ENCODE results near the gene BBS9. TPM values are rescaled to one million over a fixed set of nuclear protein-coding genes. Genes with fewer than 3 reads are reported as not detected.
"Not testable (repeated sequence)": the region's sequence is repeated elsewhere in the genome, so short reads cannot be mapped to it uniquely, and the experiment has no call there.

BBS9 gene
- 10 to 100 TPM in 2 of 3 donors, 1 to 10 TPM in 1; 5.9 to 12.3 (median 10.8) TPM for polyA plus RNA-seq

GRCh38 chr7:33128990-33129805 lies at the start of gene BBS9:
Gene BBS9 (plus strand): TSS chr7:33129564. CDS start chr7:33146253, 16,689 bp downstream.
- Mint-ChIP-seq H3K4me1 (peaks cover 18 to 30% of the 10 kb centered on the region in 2 donors), H3K4me3 (peak within 1 kb of the TSS; percentile 95 to 99 (median 97)), H3K36me3 (no peaks in the 10 kb centered on the region), H3K27ac (peak within 1 kb of the TSS; percentile 83 to 97 (median 93)), H3K9me3 (no peaks in the 10 kb centered on the region), H3K27me3 (ENCODE audit: low read depth in 3 of 3) (peaks cover 1 to 4% (median 2%) of the 10 kb centered on the region in 3 donors)
- DNase-seq, result peak; percentile 90 to 91 (median 90)

DNA sequence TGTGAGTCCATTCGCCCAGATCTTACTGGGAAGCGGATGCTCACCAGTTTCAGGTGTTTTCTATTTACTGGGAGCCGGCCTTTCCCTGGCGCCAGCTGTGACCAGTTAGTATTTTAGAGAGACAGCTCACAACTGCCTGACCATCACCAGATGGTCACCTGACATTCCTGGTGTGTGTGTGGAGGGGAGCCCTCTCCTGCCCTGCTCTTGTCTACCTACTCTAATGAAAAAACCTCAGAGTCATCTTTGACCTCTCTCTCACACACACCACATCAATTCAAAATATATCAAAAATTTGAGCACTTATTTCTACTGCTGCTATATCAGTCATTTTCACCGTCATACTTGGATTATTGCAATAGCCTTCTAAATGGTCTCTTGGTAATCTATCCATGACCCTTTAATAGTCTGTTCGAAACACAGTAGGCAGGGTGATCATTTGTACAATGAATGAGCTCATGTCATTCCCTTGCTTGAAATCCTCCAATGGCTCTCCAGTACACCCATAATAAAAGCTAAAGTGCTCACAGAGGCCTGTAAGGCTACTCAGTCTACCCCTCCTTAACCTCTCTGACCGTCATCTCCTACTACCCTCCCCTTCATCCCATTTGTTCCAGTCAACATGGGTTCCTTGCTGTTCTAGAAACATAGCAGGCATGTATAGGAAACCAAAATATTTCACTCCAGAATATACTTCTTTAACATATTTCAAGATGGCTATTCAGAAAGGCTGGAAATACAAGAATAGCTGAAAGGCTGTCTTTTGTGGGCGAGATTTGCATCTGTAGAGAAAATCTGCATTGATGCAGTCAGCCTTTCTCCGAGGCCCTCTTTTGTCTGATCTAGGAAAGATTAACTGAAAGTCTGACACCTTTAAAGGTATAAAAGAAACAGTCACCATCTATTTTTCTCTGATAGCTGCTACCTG lies 49.3 kb upstream of the BBS9 start:
- Mint-ChIP-seq H3K27me3 (ENCODE audit: low read depth in 3 of 3) (peaks cover 3 to 7% (median 5%) of the 10 kb centered on the region in 3 donors), H3K36me3 (no peaks in the 10 kb centered on the region), H3K27ac (no peak overlapping the region), H3K9me3 (no peaks in the 10 kb centered on the region), H3K4me1 (peaks cover 12 to 15% of the 10 kb centered on the region in 2 donors), H3K4me3 (no peak overlapping the region)
- no peak for DNase-seq

GRCh38 chr7:33087356-33087755 lies 42.0 kb upstream of the BBS9 start:
- Mint-ChIP-seq H3K4me1 (no peaks in the 10 kb centered on the region), H3K4me3 (no peak overlapping the region), H3K9me3 (no peaks in the 10 kb centered on the region), H3K36me3 (peaks cover 0 to 5% (median under 1%) of the 10 kb centered on the region in 3 donors), H3K27ac (no peak overlapping the region), H3K27me3 (ENCODE audit: low read depth in 3 of 3) (peaks cover 2 to 5% (median 2%) of the 10 kb centered on the region in 3 donors)
- DNase-seq, result no peak

DNA sequence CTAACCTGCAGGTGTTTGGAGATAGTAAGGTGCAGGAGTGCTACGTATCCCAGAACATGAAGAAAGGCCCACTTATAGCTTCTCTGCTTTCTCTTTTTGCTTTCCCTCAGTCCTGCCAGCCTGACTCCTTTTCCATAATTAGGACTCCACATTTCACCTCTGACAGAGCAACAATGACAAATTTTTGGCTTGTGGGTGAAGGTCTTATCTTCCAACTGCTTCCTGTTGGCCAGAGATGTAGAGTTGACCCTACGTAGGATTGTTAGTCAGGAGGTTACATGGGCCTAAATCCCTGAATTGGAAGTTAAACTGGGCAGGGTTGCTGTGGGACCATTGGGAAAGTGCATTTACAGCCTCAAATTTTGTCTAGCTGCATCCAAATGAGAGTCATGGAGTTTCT lies 41.5 kb upstream of the BBS9 start:
- Mint-ChIP-seq H3K27me3 (ENCODE audit: low read depth in 3 of 3) (peaks cover 2 to 5% (median 2%) of the 10 kb centered on the region in 3 donors), H3K9me3 (no peaks in the 10 kb centered on the region), H3K36me3 (peaks cover 2 to 5% (median 4%) of the 10 kb centered on the region in 3 donors), H3K4me1 (no peaks in the 10 kb centered on the region), H3K27ac (no peak overlapping the region), H3K4me3 (no peak overlapping the region)
- DNase-seq, result no peak

DNA sequence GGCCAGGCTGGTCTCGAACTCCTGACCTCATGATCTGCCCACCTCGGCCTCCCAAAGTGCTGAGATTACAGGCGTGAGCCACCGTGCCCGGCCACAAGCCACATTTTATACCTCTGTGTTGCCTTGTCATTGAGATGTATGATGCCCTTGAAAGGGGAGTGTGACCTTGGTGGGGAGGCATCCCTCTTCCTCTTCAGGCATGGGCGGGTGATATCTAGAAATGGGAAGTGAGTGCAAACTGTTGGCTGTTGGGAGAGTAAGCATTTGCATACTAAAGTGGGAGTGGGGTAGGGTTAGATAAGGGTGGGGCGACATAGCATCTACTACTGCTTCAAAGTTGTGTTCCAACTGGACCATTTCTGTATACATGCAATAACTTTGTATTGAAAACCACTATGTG lies 40.2 kb upstream of the BBS9 start:
- no peak for DNase-seq
- Mint-ChIP-seq H3K4me3 (no peak overlapping the region), H3K27ac (no peak overlapping the region), H3K9me3 (no peaks in the 10 kb centered on the region), H3K36me3 (peaks cover 5 to 9% (median 6%) of the 10 kb centered on the region in 3 donors), H3K27me3 (ENCODE audit: low read depth in 3 of 3) (peaks cover 2 to 5% (median 2%) of the 10 kb centered on the region in 3 donors), H3K4me1 (no peaks in the 10 kb centered on the region)

DNA sequence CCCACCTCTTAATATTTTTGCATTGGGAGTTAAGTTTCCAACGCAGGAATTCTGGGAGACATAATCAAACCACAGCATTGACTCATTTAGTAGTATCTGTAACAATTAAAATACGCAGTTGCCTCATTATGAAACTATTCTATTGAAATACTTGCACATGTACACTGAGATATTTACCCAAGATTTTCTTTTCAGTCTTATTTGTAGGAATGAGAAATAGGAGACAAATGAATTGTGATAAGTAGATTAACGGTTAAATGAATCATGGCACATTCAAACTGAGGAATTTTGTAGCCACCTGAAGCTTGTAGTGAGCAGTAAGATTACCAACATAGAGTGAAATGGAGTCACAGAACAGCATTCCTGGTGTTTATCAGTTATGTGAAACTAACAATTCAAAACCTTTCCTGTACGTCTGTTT lies 38.2 kb upstream of the BBS9 start:
- no peak for DNase-seq

GRCh38 chr7:33091641-33092191 lies 37.6 kb upstream of the BBS9 start:
- Mint-ChIP-seq H3K9me3 (no peaks in the 10 kb centered on the region), H3K27me3 (ENCODE audit: low read depth in 3 of 3) (peaks cover 0 to 2% (median 1%) of the 10 kb centered on the region in 3 donors), H3K36me3 (peaks cover 20 to 27% (median 20%) of the 10 kb centered on the region in 3 donors), H3K27ac (no peak overlapping the region), H3K4me3 (no peak overlapping the region), H3K4me1 (no peaks in the 10 kb centered on the region)
- no peak for DNase-seq

More for the DNA sequence above, 38.2 kb upstream of the BBS9 start:
- no peaks in the 10 kb centered on the region for H3K4me1 Mint-ChIP-seq
- H3K4me3 Mint-ChIP-seq, result no peak overlapping the region
- peaks cover 17 to 23% (median 18%) of the 10 kb centered on the region in 3 donors for H3K36me3 Mint-ChIP-seq
- H3K9me3 Mint-ChIP-seq, result no peaks in the 10 kb centered on the region
- H3K27ac Mint-ChIP-seq, result no peak overlapping the region
- H3K27me3 Mint-ChIP-seq (ENCODE audit: low read depth in 3 of 3), result peaks cover 0 to 2% (median 1%) of the 10 kb centered on the region in 3 donors

- H3K36me3 Mint-ChIP-seq, result peaks cover 21 to 37% (median 26%) of the 10 kb centered on the region in 3 donors
- no peaks in the 10 kb centered on the region for H3K4me1 Mint-ChIP-seq
- no peaks in the 10 kb centered on the region for H3K9me3 Mint-ChIP-seq
- H3K4me3 Mint-ChIP-seq, result no peak overlapping the region
- peak overlapping the region in 1 of 6 donors; percentile 4 for H3K27ac Mint-ChIP-seq
- DNase-seq, result no peak
- H3K27me3 Mint-ChIP-seq (ENCODE audit: low read depth in 3 of 3), result peaks cover 0 to 3% (median 2%) of the 10 kb centered on the region in 3 donors
Measured at GRCh38 chr7:33093266-33093665, 36.1 kb upstream of the BBS9 start.

DNA sequence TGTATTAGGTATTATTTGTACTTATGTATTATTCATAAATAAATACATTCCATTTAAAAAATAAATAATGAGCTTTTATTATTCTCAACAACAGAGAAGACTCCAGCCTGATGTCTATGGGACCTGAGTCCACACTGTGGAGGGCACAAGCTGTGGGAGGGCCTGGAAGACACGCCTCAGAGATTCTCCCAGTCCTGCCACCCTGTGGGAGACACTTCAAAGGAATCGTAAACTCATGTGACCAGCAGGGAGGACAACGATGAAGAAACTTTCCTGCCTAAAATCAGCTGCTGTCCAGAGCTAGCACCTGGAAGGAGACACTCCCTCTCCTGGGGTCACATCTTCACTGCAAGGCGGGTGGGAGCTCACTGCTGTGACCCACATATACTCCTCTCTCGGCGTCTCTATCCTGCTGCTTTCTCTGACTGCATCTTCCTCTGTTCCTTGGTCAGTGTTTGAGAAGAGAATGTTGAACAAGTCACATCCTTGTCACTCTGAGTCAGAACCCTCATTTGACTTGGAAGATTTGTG lies 34.6 kb upstream of the BBS9 start:
- not testable (repeated sequence) for H3K4me3 Mint-ChIP-seq; DNase-seq; H3K27ac Mint-ChIP-seq; H3K9me3 Mint-ChIP-seq; H3K4me1 Mint-ChIP-seq; H3K27me3 Mint-ChIP-seq (ENCODE audit: low read depth in 3 of 3)
- H3K36me3 Mint-ChIP-seq, result peaks cover 26 to 52% (median 32%) of the 10 kb centered on the region in 3 donors

GRCh38 chr7:33099154-33099940 lies 30.0 kb upstream of the BBS9 start:
- no peak for DNase-seq
- Mint-ChIP-seq H3K27ac (no peak overlapping the region), H3K27me3 (ENCODE audit: low read depth in 3 of 3) (peaks cover 0 to 3% (median 0%) of the 10 kb centered on the region in 3 donors), H3K4me3 (no peak overlapping the region), H3K9me3 (no peaks in the 10 kb centered on the region), H3K36me3 (peaks cover 20 to 47% (median 28%) of the 10 kb centered on the region in 3 donors), H3K4me1 (peaks cover 9 to 15% of the 10 kb centered on the region in 2 donors)

- DNase-seq, result no peak
- H3K9me3 Mint-ChIP-seq, result no peaks in the 10 kb centered on the region
- peaks cover 0 to 3% (median 0%) of the 10 kb centered on the region in 3 donors for H3K27me3 Mint-ChIP-seq (ENCODE audit: low read depth in 3 of 3)
- no peak overlapping the region for H3K4me3 Mint-ChIP-seq
- H3K27ac Mint-ChIP-seq, result no peak overlapping the region
- H3K4me1 Mint-ChIP-seq, result peaks cover 13 to 26% of the 10 kb centered on the region in 2 donors
- peaks cover 12 to 39% (median 21%) of the 10 kb centered on the region in 3 donors for H3K36me3 Mint-ChIP-seq
Measured at GRCh38 chr7:33100770-33101169, 28.6 kb upstream of the BBS9 start.

DNA sequence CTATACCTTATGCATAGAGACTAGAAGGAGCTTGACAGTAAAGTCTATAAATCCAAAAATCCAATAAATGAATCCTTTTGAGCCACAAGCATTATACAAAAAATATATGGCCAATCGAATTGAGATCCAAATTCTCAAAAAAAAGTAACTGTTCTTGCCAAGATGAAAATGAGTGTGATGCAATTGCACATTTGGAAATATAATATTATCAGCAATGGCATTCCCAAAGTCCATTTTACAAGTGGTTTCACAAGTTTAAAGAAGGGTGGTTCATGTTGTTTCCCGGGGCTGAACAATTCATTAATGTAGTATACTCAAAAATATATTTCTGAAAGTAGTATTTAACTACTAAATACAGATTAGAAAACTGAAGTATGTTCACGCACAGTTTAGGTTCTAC lies 27.5 kb upstream of the BBS9 start:
- DNase-seq, result no peak
- Mint-ChIP-seq H3K36me3 (peaks cover 8 to 29% (median 14%) of the 10 kb centered on the region in 3 donors), H3K4me1 (peaks cover 23 to 38% of the 10 kb centered on the region in 2 donors), H3K9me3 (no peaks in the 10 kb centered on the region), H3K4me3 (no peak overlapping the region), H3K27me3 (ENCODE audit: low read depth in 3 of 3) (peaks cover 0 to 3% (median 0%) of the 10 kb centered on the region in 3 donors), H3K27ac (no peak overlapping the region)
